ENCODE measurements around the gene MYH10.
"Not testable (repeated sequence)": the region's sequence is repeated elsewhere in the genome, so short reads cannot be mapped to it uniquely, and the experiment has no call there.

- TF ChIP-seq CTCF (IDR thresholded peaks at IDR 0.05; ENCODE audit: low read length); EZH2 (IDR thresholded peaks at IDR 0.05; ENCODE audit: borderline replicate concordance, low read length): not testable (repeated sequence)
Measured at GRCh38 chr17:8660709-8661108, 30.2 kb upstream of the MYH10 start.

Data from OCI-LY1 (cell line).